Smooth muscle cell (in vitro differentiated cells): ENCODE results near the gene ATP4A. TPM values are rescaled to one million over a fixed set of nuclear protein-coding genes. Genes with fewer than 3 reads are reported as not detected.
"Not testable (repeated sequence)": the region's sequence is repeated elsewhere in the genome, so short reads cannot be mapped to it uniquely, and the experiment has no call there.

Experiments
- DNase-seq: peaks from one replicate; lab custom pipeline; 2025; ENCODE audit not compliant: unreplicated experiment; lab: John Stamatoyannopoulos, UW
- H2AFZ ChIP-seq: fragments of 200-600 bp; sonication (generic); 2 replicates; pipeline ENCODE4 v1.6.0; 2016; ENCODE audit warnings: antibody characterized with exemption, low read depth, mild to moderate bottlenecking
- H3F3A ChIP-seq: fragments of 200-600 bp; sonication (generic); 2 replicates; pipeline ENCODE4 v1.6.0; 2017; ENCODE audit warnings: antibody characterized with exemption, low read depth
- H3K27ac ChIP-seq: fragments of 200-600 bp; sonication (generic); 2 replicates; pipeline ENCODE4 v1.5.1; 2016; ENCODE audit warnings: low read depth, mild to moderate bottlenecking
- H3K27me3 ChIP-seq: fragments of 200-600 bp; sonication (generic); 2 replicates; pipeline ENCODE4 v1.6.1; 2016; ENCODE audit warnings: low read depth, mild to moderate bottlenecking
- H3K36me3 ChIP-seq: fragments of 200-600 bp; sonication (generic); 2 replicates; pipeline ENCODE4 v1.5.1; 2016; ENCODE audit warnings: low read depth
- H3K4me1 ChIP-seq: fragments of 200-600 bp; sonication (generic); 2 replicates; pipeline ENCODE4 v1.5.1; 2016; ENCODE audit warnings: low read depth
- H3K4me2 ChIP-seq: fragments of 200-600 bp; sonication (generic); 2 replicates; pipeline ENCODE4 v1.6.0; 2016; ENCODE audit warnings: mild to moderate bottlenecking
- H3K4me3 ChIP-seq: fragments of 200-600 bp; sonication (generic); 2 replicates; pipeline ENCODE4 v1.5.1; 2016; ENCODE audit warnings: mild to moderate bottlenecking
- H3K79me2 ChIP-seq: fragments of 200-600 bp; sonication (generic); 2 replicates; pipeline ENCODE4 v1.6.0; 2016; ENCODE audit warnings: low read depth, mild to moderate bottlenecking
- H3K9ac ChIP-seq: fragments of 200-600 bp; sonication (generic); 2 replicates; pipeline ENCODE4 v1.6.0; 2016; ENCODE audit warnings: low read depth
- H3K9me3 ChIP-seq: fragments of 200-600 bp; sonication (generic); replicated peaks from 2 replicates; pipeline ENCODE4 v1.5.1; 2016; ENCODE audit warnings: low read depth
- H4K20me1 ChIP-seq: fragments of 200-600 bp; sonication (generic); 2 replicates; pipeline ENCODE4 v1.6.0; 2016; ENCODE audit warnings: low read depth
- CTCF ChIP-seq: fragments of 200-600 bp; sonication (generic); IDR thresholded peaks from 2 replicates; pipeline ENCODE4 v1.5.1; 2017; ENCODE audit warnings: borderline replicate concordance, mild to moderate bottlenecking, antibody characterized with exemption; ENCODE audit not compliant: insufficient read depth, poor library complexity, severe bottlenecking
- WGBS: methylation state at CpG from one replicate; pipeline ENCODE4 v1.1.7; 2016; ENCODE audit warnings: low lambda C conversion rate; 5-methylcytosine and 5-hydroxymethylcytosine counted together
- polyA plus RNA-seq: library from polyadenylated mRNA; unstranded; fragments of >200 nt; fragmentation: Nextera tagmentation; extraction: Ambion mirVana; gene quantifications from 2 replicates; pipeline ENCODE4 v1.2.1, GENCODE V29; 2016
- total RNA-seq: library from RNA; depleted of rRNA; stranded (reverse); fragments of >200 nt; gene quantifications from 2 replicates; pipeline ENCODE4 v1.2.3, GENCODE V29; 2014

The ATP4A gene
- total and polyA plus RNA-seq, 2 experiments from 2014 or later, result not detected

- 83% methylated on average over 6 of the region's 6 CpGs for WGBS
- H2AFZ ChIP-seq, result no peak overlapping the region
- no peaks in the 10 kb centered on the region for H3K27me3 ChIP-seq
- no peak overlapping the region for H3K4me2 ChIP-seq
- no peak for TF ChIP-seq CTCF
- no peak overlapping the region for H3K4me3 ChIP-seq
- no peaks in the 10 kb centered on the region for H3F3A ChIP-seq
- peaks cover 4% of the 10 kb centered on the region for H3K4me1 ChIP-seq
- H3K9me3 ChIP-seq, result no peaks in the 10 kb centered on the region
- no peak overlapping the region for H3K27ac ChIP-seq
- H3K9ac ChIP-seq, result no peak overlapping the region
- H4K20me1 ChIP-seq, result no peaks in the 10 kb centered on the region
- H3K36me3 ChIP-seq, result no peaks in the 10 kb centered on the region
- no peak for DNase-seq
- H3K79me2 ChIP-seq, result no peaks in the 10 kb centered on the region
Observed at GRCh38 chr19:35609851-35610353, 46.4 kb upstream of the ATP4A start.

- H3K27me3 ChIP-seq, result no peaks in the 10 kb centered on the region
- no peaks in the 10 kb centered on the region for H3F3A ChIP-seq
- H4K20me1 ChIP-seq, result no peaks in the 10 kb centered on the region
- H3K36me3 ChIP-seq, result no peaks in the 10 kb centered on the region
- no peak overlapping the region for H3K9ac ChIP-seq
- no peaks in the 10 kb centered on the region for H3K79me2 ChIP-seq
- no peak overlapping the region for H3K4me2 ChIP-seq
- no peak for TF ChIP-seq CTCF
- H3K4me1 ChIP-seq, result peaks cover 4% of the 10 kb centered on the region
- 78% methylated on average over 2 of the region's 2 CpGs for WGBS
- no peak overlapping the region for H3K4me3 ChIP-seq
- no peak overlapping the region for H2AFZ ChIP-seq
- no peak overlapping the region for H3K27ac ChIP-seq
- DNase-seq, result no peak
- no peaks in the 10 kb centered on the region for H3K9me3 ChIP-seq
Observed at GRCh38 chr19:35608251-35608650, 44.8 kb upstream of the ATP4A start.

GRCh38 chr19:35607661-35608060 lies 44.2 kb upstream of the ATP4A start:
- DNase-seq, result no peak
- no peaks in the 10 kb centered on the region for H3K27me3 ChIP-seq

GRCh38 chr19:35607170-35607569 lies 43.7 kb upstream of the ATP4A start:
- not testable (repeated sequence) for H3K4me2 ChIP-seq, H2AFZ ChIP-seq, DNase-seq, H3K36me3 ChIP-seq, H4K20me1 ChIP-seq, H3K9me3 ChIP-seq, H3K4me3 ChIP-seq, H3K79me2 ChIP-seq, H3K27ac ChIP-seq, H3K9ac ChIP-seq, H3K4me1 ChIP-seq, H3F3A ChIP-seq, H3K27me3 ChIP-seq
- WGBS, result 85% methylated on average over 8 of the region's 8 CpGs

More at GRCh38 chr19:35607661-35608060, 44.2 kb upstream of the ATP4A start:
- Histone ChIP-seq H4K20me1 (no peaks in the 10 kb centered on the region), H3K27ac (no peak overlapping the region), H3K4me2 (no peak overlapping the region), H2AFZ (no peak overlapping the region), H3F3A (no peaks in the 10 kb centered on the region), H3K79me2 (no peaks in the 10 kb centered on the region), H3K4me1 (no peaks in the 10 kb centered on the region), H3K9ac (no peak overlapping the region), H3K4me3 (no peak overlapping the region), H3K36me3 (no peaks in the 10 kb centered on the region), H3K9me3 (no peaks in the 10 kb centered on the region)
- WGBS, result 72% methylated on average over 3 of the region's 3 CpGs
- TF ChIP-seq CTCF, result no peak

- H3K36me3 ChIP-seq, H3F3A ChIP-seq, DNase-seq, H3K9me3 ChIP-seq, H3K27me3 ChIP-seq, H3K79me2 ChIP-seq, H3K4me2 ChIP-seq, H2AFZ ChIP-seq, H3K4me1 ChIP-seq, H3K4me3 ChIP-seq, H3K9ac ChIP-seq, H4K20me1 ChIP-seq: not testable (repeated sequence)
- WGBS, result 79% methylated on average over 4 of the region's 4 CpGs
- peak overlapping the region; percentile 48 for H3K27ac ChIP-seq
Observed at GRCh38 chr19:35604436-35604835, 41.0 kb upstream of the ATP4A start.
